GM10266 (cell line): Measurements from ENCODE around the gene NCOA6.

Experiments
- DNase-seq: peaks from one replicate; pipeline ENCODE4 v3.0.0; 2012; ENCODE audit errors: extremely low spot score
- TF ChIP-seq, protein P1 (sequence below): IDR thresholded peaks from 2 replicates; pipeline ENCODE4 v1.5.1; 2012; ENCODE audit warnings: mild to moderate bottlenecking, low read depth; ENCODE audit not compliant: control insufficient read depth, insufficient read depth; ENCODE audit errors: missing control alignments

Gene NCOA6

DNA sequence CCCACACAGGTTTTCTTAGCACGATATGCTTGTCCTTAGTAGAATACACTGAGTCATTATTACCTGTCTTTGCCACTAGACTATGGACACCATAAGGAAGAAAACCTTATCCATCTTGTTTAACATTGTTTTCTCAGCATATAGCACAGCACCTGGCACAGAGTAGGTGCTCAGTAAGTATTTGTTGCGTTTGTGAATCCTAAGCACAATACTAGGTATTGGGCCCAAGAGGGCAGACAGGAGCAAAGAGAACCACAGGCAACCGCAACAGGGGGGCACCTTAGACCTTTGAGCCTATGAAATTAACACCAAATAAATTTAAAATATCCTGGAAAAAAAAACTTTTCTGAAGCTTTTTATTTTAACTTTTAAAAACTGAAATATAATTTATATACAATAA lies 3.7 kb upstream of the NCOA6 start:
- no peak for DNase-seq
- TF ChIP-seq, protein P1, sequence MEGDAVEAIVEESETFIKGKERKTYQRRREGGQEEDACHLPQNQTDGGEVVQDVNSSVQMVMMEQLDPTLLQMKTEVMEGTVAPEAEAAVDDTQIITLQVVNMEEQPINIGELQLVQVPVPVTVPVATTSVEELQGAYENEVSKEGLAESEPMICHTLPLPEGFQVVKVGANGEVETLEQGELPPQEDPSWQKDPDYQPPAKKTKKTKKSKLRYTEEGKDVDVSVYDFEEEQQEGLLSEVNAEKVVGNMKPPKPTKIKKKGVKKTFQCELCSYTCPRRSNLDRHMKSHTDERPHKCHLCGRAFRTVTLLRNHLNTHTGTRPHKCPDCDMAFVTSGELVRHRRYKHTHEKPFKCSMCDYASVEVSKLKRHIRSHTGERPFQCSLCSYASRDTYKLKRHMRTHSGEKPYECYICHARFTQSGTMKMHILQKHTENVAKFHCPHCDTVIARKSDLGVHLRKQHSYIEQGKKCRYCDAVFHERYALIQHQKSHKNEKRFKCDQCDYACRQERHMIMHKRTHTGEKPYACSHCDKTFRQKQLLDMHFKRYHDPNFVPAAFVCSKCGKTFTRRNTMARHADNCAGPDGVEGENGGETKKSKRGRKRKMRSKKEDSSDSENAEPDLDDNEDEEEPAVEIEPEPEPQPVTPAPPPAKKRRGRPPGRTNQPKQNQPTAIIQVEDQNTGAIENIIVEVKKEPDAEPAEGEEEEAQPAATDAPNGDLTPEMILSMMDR = no peak

GRCh38 chr20:34824806-34825529 lies 483 bp downstream of the NCOA6 start:
- peak; percentile 90 for DNase-seq
- TF ChIP-seq, protein P1 = no peak

DNA sequence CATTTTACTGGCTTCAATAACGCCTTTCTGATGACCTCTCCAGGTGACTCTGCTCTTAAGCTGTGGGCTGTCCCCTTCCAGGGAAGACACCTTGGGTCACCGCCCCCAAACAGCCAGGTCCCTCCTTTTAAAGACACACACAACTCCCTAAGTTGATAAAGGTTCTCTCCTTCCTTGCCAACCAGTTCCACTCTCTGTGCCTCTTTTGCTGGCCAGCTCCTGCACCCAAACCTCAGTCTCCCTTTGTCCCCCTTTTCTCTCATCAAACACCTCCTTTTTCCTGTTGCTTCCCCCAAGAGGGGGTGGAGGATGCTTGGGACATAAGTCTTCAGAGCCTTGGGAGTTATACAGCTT lies 1.0 kb downstream of the NCOA6 start:
- TF ChIP-seq, protein P1 = no peak
- peak; percentile 82 for DNase-seq

GRCh38 chr20:34824026-34824425 lies 1.4 kb downstream of the NCOA6 start:
- no peak for DNase-seq
- TF ChIP-seq, protein P1 = no peak

DNA sequence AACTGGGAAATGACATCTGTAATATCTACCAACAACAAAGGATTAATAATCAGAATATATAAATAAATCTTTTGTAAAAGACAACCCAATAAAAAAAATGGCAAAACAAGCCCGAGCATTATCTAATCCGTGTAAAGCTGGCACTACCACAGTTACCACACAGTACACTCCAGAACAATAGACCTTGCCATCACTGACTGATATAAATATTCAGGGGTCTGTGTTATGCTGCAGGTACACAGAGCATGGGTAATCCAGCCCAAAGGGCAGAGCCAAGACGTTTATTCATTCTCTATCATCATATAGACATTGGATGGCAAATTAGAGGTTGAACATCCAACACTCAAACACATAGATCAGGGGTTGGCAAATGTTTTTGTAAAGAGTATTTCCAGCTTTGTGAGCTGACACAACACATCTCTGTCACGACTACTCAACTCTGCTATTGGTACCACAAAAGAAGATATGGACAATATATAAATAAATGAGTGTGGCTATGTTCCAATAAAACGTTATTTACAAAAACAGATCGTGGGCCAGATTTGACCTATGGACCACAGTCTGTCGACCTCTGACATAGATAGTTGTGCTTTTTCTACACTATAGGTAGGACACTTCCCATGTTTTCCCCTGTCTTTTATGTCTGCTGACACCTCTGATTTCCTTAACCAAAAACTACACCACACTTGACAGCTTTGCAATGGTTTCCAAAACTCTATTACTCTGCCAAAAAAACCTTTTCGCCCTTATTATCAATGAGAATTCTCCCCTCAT lies 4.5 kb downstream of the NCOA6 start:
- TF ChIP-seq, protein P1 = no peak

GRCh38 chr20:34817801-34818200 lies 7.7 kb downstream of the NCOA6 start:
- DNase-seq = no peak
- TF ChIP-seq, protein P1 = no peak

More for the DNA sequence above, 4.5 kb downstream of the NCOA6 start:
- DNase-seq = no peak

- TF ChIP-seq, protein P1 = no peak
- DNase-seq = no peak
Measured at GRCh38 chr20:34817072-34817471, 8.4 kb downstream of the NCOA6 start.
